ENCODE measurements around the gene GDPD5.

The GDPD5 gene

DNA sequence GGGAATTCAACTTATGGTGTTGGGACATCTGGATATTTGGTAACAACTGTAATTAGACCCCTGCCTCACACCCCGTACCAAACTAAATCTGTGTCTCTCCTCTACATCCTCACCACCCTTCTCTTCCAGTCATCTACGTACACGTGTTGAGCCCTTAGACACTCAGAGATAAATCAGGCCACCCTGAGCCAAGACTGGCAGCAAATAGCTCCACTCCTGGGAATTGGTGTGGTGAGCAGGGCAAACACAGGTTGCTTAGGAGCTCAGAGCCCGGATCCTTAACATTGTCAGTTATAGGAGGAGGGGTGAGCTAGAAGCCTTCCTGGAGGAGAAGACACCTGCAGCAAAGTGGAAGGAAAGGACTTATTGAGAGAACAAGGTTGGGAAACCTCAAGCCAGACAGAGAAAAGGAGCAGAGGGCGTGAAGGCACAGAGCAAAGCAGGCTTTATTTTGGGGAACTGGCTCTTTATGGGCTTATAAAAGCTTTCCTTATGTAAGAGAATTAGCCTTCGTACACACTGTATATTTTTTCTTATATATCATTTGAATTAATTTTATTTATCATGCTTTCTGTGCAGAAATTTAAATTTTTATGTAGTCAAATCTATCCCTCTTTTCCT is 55.8 kb downstream of the GDPD5 start:
- DNase-seq: no peak

DNA sequence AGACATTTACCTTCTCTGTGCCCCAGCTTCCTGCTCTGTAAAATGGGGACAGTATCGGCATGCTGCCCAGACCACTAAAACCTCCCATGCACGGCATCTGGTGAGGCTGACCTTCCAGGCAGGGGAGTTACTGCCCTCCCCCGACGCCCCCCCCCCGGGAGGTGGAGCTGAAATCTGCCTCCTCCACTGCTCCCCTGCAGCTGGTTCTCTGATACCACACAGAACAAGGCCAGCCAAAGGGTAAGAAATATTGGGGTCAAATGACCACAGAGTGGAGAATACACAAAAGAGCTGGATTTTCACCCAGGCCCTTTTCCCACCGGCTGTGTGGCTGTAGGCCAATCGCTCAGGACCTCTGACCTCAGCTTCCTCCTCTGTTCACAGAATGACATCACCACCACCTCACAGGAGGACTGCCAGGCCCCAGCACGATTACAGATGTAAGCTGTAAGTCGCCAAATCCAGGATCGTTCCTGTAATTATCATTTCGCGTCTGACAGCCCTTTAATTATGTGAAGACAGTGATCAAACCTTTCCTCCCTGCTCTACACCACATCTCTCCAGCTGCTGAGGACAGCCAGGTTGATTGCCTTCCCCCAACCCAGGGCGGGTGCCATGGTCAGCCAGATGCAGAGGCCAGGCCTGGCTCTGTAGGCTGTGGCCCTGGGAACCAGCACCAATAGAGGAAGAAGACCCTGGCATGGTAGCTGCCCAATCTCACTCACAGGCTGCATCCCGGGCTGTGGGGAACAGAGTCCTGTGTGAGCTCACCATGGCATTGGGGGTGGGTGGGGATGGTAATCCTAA is 57.0 kb downstream of the GDPD5 start:
- no peak for DNase-seq

DNA sequence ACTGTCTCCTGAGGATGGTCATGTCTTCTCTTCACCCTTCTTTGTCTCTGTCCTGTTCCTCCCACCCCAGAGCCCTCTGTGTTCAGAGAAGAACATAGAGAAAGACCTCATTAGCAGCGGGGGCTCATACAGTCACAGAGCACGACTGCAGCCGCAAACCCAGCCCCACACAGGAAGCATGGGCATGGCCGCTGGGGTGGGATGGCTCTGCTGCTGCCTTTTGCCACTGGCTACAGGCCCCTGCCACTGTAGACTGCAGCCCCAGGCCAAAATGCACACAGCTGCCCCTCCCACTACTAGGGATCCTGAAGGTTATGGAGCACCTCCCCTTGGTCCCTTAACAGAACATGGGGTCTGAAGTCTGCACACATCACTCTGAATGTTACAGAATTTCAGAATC is 57.9 kb downstream of the GDPD5 start:
- no peak for DNase-seq

DNA sequence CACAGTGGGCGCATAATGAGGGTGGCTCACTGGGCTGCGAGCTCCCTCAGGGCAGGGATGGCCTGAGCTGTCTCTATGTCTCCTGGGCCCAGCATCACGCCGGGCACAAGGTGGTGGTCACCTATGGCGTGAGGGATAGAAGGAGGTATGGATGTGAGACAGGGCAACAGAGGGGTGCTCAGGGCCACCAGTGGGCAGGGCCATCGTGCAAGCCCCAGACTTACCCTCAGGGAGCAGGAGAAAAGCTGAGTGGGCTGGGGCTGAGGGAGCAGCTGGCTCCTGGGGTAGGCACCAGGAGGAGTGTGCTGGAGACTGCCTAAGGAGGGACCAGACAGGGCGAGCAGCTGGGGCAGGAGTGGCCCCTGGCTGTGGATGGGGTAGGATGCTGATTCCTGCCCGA is 58.4 kb downstream of the GDPD5 start:
- no peak for DNase-seq

DNA sequence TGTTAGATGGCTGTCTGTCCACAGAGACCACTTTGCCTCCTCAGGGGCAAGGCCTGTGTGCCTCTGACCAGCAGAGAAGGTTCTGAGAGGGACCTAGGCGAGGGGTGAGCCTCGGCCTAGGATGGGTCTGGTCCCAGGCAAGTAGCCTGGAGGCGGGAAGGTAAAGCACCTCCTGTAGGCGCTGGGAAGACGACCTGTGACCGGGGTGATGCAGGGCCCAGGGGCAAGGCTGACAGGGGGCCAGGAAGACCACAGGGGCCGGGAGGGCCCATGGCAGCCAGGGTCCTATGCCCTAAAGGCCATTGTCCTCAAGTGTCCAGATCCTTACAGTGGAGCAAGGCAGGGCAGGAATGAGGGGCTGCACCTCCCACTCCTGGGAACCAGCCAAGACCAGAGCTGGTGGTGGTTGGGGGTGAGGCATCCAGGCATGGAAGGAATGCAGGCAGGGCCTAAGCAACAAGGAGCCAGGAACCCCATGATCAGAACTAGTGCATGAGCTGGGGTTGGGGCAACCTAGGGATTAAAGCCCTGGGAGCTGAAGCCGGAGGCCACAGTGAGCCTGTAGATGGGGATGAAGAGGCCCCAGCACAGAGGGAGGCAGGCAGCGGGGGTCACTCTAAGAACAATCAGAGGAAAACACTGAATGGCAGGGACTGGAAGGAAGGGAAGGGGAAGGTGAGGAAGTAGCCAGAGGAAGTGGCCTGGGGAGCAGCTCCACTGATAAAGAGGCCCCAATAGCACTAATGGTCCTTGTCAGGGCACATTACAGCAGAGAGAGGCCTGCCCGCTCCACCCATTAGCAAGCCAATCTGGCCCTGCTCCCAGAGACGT is 59.8 kb downstream of the GDPD5 start:
- no peak for DNase-seq

DNA sequence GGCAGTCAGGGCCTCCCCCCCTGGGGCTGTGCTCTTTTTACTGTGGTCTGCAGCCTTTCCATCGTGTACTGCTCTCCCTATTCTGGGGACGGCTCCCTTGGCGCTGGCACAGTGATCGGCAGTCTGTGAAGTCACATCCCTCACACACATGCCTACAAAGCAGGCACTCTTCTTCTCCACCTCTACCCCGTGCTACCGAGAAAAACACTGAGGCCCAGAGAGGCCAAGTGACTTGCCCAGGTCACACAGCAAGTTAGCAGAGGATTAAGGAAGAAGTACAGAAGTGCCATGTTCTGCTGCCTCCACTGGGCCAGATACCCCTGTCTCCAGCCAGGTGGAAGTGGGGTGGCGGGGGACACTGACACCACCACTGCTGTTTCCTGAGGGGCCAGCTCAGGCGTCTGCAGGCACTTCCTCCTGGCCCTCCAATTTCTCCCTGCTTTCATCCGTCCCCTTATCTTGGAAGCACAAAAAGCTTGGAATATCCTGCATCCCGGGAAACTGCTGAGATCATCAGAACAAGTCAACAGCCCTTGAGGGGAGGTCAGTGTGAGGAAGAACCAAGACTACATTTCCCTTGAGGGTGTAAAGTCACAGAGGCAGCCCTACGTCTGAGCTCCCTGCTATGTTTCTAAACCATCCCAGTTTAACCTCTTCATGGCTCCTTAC is 62.5 kb downstream of the GDPD5 start:
- DNase-seq: no peak

DNA sequence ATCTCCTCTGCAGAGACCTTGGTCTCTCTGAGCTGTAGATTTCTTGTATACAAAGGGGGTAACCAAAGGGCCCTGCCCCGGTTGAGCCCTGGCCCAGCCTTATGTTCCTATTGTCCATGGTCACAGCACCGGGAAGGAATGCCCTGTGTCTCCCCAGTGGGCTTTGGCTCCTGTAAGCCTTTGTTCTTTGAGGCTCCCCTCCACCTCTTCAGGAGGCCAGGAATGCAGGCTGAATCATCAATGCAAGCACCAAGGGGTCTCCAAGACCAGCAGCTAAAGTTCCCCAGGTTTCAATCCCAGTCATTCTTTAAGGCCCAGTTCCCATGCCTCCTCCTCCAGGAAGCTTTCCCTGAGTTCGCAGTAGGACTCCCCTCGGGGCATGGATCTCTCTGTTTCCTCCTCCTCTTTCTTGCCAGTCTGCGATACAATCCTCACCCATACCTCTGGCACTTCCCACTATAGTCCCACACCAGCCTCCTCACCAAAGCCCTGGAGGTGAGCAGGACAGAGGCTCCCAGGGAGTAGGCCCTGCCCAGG is 63.6 kb downstream of the GDPD5 start:
- DNase-seq: no peak

DNA sequence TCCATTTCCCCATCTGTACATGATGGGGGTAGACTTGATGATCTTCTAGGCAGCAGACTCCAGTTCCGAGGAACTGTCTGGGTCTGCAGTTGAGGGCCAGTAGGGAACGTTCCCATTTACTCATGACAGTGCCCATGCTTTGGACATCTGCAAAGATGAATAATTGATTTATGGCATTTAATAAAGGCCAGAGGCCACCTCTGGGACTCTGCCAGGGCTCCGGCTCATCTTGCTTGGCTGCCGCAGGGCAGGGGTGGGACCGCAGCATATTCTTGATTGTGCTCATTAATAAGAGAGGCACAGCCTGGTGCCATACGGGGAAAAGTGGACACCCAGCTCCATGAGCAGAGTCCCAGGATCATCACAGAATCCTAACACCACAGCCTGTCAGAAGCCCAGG is 64.6 kb downstream of the GDPD5 start:
- no peak for DNase-seq

DNA sequence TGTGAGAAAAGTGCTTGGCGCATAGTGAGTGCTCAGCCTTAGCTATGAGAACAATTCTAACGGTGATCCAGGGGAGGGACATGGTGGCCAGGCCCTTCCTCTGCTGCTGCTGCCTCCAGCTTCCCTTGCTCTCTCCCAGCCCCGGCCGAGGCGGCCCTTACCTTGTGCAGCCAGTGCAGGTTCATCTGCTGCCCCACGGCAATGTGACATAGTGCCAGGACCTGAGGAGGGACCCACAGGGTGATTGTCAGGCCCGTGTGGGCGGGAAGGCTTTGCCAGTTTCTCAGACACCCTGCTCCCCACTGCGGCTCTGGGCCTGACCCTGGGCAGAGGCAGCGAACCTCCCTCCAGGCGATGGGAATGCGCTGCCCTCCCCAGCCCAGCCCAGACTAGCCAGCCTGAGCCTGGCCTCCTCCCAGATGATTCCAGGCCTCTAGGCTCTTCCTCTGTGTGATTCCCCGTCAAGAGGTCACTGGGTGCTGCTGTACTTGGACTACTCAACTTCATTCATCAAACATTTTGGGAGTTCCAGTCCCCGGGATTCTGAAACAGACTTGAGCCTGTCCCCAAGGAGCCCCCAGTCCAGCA is 69.1 kb downstream of the GDPD5 start:
- DNase-seq: no peak

DNA sequence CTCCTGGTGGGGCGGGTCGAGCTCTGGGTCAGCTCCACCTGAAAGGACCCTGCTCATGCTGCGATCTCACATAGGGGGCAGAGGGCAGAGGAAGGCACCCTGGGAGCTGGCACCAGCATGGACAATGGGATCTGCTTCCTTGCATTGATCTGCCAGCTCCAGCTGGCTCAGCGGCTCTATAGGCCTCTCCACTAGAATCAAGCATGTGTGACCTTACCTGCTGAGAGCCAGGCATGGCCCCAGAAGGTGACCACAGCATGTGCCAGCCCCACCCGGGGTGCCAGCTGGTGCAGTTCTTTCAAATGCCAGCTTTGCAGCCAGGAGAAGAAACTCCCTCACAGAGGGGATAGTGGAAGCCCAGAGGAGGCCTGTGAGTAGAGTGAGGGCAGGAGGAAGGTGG is 70.8 kb downstream of the GDPD5 start:
- DNase-seq: no peak

DNA sequence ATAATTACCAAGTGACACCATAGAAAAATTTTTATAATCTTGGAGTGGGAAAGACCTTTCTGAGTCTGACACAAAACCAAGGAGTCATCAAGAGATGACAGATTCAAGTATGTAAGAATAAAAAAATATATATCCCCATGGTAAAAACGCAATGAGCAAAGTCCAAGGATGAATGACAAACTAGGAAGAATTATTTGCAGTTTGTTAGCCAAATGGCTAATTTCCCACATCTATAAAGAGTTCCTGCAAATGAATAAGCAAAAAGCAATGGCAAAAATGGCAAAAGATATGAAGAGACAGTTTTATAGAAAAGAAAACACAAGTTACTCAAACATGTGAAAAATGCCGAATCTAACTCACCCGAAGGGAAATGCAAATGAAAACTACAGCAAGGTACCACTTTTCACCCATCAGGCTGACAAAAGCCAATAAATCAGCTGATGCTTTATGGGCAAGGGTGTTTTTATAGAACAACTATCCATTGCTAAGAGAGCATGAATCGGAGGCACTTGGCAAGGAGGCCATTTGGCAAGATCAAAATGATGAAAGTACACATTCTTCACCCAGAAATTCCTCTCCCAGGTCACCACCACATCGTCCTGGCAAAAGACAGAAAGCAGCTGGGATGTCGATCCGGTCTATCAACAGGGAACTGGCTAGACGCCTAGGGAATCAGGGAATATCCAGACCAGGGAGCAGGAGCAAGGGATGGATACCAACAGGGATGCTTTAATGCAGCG is 71.7 kb downstream of the GDPD5 start:
- DNase-seq: no peak

DNA sequence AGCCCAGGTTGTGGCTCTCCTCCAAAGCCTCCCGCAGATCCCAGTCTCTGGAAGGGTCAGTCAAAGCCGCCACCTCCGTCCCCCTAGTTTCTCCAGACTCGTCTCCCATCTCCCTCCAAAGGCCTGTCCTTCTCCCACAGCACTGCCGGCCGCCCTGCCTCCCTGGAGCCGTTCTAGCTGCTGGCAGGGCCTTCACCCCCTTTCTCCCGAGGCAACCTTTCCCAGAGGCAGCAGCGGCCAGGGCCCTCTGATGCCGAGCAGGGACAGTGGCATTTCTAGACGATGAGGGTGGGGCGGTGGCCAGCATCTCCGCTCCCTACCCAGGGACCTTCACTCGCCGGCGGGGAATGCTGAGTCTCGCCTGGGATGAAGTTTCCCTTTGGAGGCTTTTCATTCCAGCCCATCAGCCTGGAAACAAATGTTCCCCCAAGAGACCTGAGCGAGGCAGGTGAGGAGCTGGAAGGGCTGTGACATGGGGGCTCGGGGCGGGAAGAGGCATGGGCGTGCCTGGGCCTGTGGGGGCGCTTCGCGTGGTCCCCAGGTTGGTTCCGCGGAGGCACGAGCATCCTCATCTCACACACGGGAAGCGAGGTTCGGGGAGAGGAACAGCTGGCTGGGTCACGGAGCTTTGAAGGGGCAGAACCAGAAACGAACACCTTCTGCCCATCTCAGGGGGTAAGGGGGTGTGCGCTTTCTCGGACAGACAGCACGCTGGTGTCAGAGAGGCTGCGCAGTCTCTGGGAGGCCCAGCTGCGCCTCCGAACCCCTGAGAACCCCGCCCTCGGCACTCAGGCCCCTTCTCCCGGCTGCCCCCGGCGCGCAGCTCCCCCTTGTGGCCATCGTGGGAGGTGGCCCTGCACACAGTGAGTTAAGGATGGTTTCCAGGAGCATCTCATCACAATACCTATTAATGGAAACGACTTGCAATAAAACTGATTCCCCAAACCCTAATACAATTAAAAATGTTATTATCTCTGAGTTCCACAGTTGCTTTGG is 74.6 kb downstream of the GDPD5 start:
- peak; percentile 30 for DNase-seq

DNA sequence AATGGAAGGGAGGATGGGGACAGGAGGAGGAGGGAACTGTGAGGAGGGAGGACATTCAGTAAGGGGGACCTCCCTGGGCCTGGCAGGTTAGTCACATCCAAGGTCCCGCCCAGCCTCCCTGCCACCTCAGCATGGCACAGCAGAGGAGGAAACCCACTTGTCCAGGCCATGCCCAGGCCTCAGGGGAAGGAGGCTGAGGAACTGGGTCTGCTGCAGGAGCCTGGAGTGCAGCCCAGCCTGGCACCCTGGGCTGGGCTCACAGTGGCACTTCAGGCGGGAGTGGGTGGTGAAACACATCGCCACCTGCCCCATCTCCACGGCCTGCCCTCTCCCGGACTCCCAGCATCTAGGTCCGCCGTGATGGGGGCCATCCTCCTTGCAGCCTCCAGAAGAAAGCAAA is 75.5 kb downstream of the GDPD5 start:
- DNase-seq: no peak

DNA sequence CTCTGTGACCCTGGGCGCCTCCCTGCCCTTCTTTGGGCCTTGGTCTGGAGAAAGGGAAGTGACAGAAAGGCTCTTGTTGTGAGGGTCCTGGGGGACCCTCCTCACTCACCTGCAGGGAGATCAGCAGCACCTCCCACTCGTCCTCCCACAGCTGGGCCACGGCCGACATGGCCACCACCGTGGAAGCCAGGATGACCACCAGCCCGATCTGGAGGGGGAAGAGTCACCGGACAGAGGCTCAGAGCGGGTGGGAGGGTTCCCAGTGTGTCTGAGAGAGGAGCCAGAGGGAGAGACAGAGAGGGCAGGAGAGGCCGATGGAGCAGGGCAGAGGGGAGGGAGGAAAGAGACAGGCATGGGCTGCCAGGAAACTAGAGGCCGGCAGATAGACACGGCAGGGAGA is 76.0 kb downstream of the GDPD5 start:
- no peak for DNase-seq

DNA sequence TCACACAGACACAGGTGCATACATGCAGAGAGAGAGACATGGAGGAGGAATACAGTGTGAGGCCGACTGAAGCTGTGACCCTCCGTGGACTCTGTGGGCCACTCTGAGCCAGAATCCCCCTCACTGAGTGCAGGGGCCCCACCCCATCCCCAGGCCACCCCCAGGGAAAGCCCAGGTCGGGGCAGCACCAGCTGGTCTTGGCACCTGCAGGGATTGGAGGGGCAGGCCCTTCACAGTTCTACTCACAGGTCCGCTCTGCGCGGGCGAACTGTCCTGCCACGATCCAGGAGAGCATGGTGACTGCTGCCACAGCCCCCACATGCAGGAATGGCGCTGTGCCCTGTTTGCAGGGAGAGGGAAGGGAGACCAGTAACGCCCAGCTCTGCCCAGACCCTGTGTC is 76.5 kb downstream of the GDPD5 start:
- no peak for DNase-seq

DNA sequence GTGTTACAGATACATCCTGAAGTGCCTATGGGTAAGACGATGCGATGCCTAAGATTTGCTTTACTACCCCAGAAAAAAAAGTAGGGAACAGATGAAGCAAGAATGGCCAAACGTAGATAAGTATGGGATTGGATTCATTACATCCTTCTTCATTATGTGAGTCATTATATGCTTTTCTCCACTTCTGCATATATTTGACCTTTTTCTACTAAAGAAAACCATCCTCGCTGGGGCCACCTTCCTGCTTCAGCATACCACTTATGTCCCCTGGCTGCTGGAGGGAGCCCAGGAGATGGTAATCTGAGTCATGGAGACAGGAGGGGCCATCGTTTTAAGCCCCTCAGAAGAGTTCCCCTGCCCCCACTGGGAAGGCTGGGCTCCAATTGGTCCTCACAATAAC is 78.3 kb downstream of the GDPD5 start:
- DNase-seq: no peak

DNA sequence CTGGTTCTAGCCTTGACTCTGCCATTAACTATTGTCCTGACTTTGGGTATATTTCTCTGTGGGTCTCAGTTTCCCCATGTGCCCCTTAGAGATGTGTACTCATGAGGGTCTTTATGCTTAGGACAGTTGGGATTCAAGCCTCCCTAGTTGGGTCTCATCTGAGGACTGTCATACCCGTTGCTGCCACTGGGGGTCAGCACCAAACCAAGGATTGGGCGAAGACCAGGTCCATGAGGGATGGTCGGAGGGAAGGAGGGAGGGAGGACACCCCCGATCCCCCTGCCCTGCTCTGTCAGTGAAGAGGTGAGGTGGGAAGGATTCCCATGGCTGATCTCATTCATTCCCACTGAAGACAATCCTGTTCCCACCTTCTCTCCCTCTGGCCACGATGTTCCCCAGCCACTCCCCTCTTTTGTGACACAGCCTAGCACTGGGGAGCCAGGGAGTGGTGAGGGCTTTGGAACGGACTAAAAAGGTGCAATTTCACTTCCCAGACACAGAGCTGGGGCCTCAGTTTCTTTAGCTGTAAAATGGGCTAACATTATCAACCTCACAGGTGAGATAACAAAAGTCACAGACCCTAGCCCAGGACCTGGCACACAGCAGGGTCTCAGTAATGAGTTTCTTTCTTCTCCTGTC is 80.3 kb downstream of the GDPD5 start:
- DNase-seq: peak; percentile 73

DNA sequence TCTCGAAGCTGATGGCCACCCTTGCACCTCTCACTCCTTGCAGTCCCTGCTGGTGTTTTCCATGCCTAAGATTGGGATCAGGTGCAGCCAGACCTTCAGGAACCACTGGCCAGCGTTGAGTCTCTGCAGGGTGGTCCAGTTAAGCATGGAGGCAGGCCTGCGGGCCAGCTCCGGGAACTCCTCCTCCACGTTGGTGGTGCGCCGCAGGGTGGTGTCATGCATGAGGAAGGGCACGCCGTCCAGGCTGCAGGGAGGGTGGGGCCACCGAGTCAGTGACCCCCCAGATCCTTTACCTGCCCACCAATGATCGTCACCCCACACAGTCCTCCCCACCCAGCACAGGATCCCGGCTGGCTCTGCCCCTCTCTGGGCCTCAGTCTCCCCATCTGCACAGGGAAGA is 82.7 kb downstream of the GDPD5 start:
- no peak for DNase-seq

DNA sequence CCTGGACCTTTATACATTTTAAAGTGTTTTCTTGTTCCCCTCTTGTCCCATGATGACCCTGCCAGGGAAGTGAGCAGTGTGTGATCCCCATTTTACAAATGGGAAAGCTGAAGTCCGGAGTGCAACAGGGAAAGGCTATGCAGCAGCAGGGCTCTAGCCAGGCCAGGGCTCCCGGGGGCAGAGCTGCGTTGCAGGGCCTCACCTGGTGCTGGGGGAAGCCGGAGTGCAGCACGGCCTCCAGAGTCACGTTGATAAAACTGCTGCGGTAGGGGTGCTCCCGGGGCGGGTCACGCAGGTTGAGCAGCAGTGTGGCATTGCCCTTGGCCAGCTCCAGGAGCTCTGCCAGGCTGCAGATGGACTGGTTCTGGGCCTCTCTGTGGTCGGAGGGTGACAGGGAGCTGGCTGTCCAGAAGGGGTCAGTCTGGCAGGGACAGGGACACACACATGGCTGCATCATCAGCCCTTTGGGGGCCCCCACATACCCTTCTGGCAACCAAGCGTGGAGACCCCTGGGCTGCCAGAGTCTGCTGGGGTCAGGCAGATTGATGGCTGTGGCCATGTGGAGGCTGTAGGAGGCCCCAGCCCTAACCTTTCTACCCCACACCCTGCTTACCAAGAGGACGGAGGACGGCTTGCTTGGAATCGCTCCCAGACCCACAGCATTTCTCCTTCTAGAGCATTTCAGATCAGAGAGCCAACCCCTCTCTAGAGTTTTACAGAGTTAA is 83.4 kb downstream of the GDPD5 start:
- DNase-seq: no peak

DNA sequence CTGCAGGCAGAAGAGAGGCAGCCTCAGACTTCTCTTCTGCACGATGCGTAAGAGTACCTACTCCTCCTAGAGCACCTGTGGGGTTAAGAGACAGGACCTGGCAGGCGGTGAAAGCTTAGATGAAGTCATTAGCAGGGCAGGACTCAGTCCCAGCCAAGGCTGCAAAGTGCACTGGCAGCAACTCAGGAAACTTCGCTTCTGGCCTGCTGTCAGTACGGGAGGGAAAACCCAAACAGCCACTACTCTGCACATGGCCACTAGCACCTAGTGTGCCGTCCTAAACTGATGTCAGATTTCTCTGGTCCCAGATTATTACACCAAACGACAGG is 84.0 kb downstream of the GDPD5 start:
- no peak for DNase-seq
